ENCODE data around the gene NKRF.

NKRF gene

GRCh38 chrX:119606280-119607017 is at the start of gene NKRF:
NKRF (minus strand) TSS chrX:119606424.
- DNase-seq (ENCODE audit: low read depth) = peak; percentile 77
- H3K4me3 ChIP-seq (ENCODE audit: low read depth, low read length) = peak within 1 kb of the TSS; percentile 95
- no peak for TF ChIP-seq CTCF (IDR thresholded peaks at IDR 0.05; ENCODE audit: low read depth, low read length, missing control alignments)

- DNase-seq (ENCODE audit: low read depth) = no peak
- no peak for TF ChIP-seq CTCF (IDR thresholded peaks at IDR 0.05; ENCODE audit: low read depth, low read length, missing control alignments)
- H3K4me3 ChIP-seq (ENCODE audit: low read depth, low read length) = no peak overlapping the region
These were observed 48.9 kb upstream of the NKRF start for GRCh38 chrX:119655125-119655524.

GRCh38 chrX:119654112-119654531 is 47.9 kb upstream of the NKRF start:
- no peak for DNase-seq (ENCODE audit: low read depth)
- H3K4me3 ChIP-seq (ENCODE audit: low read depth, low read length) = no peak overlapping the region
- no peak for TF ChIP-seq CTCF (IDR thresholded peaks at IDR 0.05; ENCODE audit: low read depth, low read length, missing control alignments)

- TF ChIP-seq CTCF (IDR thresholded peaks at IDR 0.05; ENCODE audit: low read depth, low read length, missing control alignments) = no peak
- H3K4me3 ChIP-seq (ENCODE audit: low read depth, low read length) = no peak overlapping the region
- DNase-seq (ENCODE audit: low read depth) = no peak
These were observed 42.2 kb upstream of the NKRF start for GRCh38 chrX:119648421-119648775.

- no peak for TF ChIP-seq CTCF (IDR thresholded peaks at IDR 0.05; ENCODE audit: low read depth, low read length, missing control alignments)
- no peak overlapping the region for H3K4me3 ChIP-seq (ENCODE audit: low read depth, low read length)
- peak; percentile 81 for DNase-seq (ENCODE audit: low read depth)
These were observed 41.6 kb upstream of the NKRF start for GRCh38 chrX:119647552-119648420.

GRCh38 chrX:119647089-119647488 is 40.9 kb upstream of the NKRF start:
- TF ChIP-seq CTCF (IDR thresholded peaks at IDR 0.05; ENCODE audit: low read depth, low read length, missing control alignments) = no peak
- no peak for DNase-seq (ENCODE audit: low read depth)
- no peak overlapping the region for H3K4me3 ChIP-seq (ENCODE audit: low read depth, low read length)

All from GM12864 (cell line).